ENCODE measurements around the gene ADARB2. TPM values are rescaled to one million over a fixed set of nuclear protein-coding genes. Genes with fewer than 3 reads are reported as not detected.
A peak's percentile ranks its signal among the peaks of the same experiment; 100 is the strongest.

Gene ADARB2
- total and polyA plus RNA-seq, 8 donors = 0.34 to 24.7 (median 3.2) TPM

GRCh38 chr10:1382711-1383110 is 354.6 kb downstream of the ADARB2 start:
- intact Hi-C loops (cut with DNase I) = no loop called here
- H3K27ac ChIP-seq = no peak overlapping the region
- TF ChIP-seq CTCF (IDR thresholded peaks at IDR 0.05) = no peak
- WGBS, 2 donors = 58 to 69% methylated on average over 13 of the region's 13 CpGs
- H3K27me3 ChIP-seq = peaks cover 0 to 6% (median 1%) of the 10 kb centered on the region in 4 donors
- no peak for ATAC-seq
- no peaks in the 10 kb centered on the region for H3K36me3 ChIP-seq
- FAIRE-seq = no peak
- H3K4me1 ChIP-seq = no peaks in the 10 kb centered on the region
- no peak overlapping the region for H3K4me3 ChIP-seq
- H3K9me3 ChIP-seq = no peaks in the 10 kb centered on the region
- peak in 1 of 6 donors; percentile 2 for DNase-seq

- Histone ChIP-seq H3K36me3 (no peaks in the 10 kb centered on the region), H3K27me3 (peaks cover 0 to 6% (median 1%) of the 10 kb centered on the region in 4 donors), H3K27ac (no peak overlapping the region), H3K9me3 (no peaks in the 10 kb centered on the region), H3K4me3 (no peak overlapping the region), H3K4me1 (no peaks in the 10 kb centered on the region)
- no peak for TF ChIP-seq CTCF (IDR thresholded peaks at IDR 0.05)
- intact Hi-C loops (cut with DNase I) = no loop called here
- DNase-seq (no peak), FAIRE-seq (no peak), ATAC-seq (no peak)
- 44 to 57% methylated on average over 5 of the region's 5 CpGs for WGBS, 2 donors
These were observed 356.0 kb downstream of the ADARB2 start for GRCh38 chr10:1381339-1381738.

GRCh38 chr10:1380088-1380671 is 357.1 kb downstream of the ADARB2 start:
- H3K27ac ChIP-seq = no peak overlapping the region
- H3K9me3 ChIP-seq = no peaks in the 10 kb centered on the region
- no peaks in the 10 kb centered on the region for H3K4me1 ChIP-seq
- ATAC-seq = no peak
- no peaks in the 10 kb centered on the region for H3K36me3 ChIP-seq
- intact Hi-C loops (cut with DNase I) = no loop called here
- peaks cover 0 to 6% (median 0%) of the 10 kb centered on the region in 4 donors for H3K27me3 ChIP-seq
- 48 to 53% methylated on average over 16 of the region's 16 CpGs for WGBS, 2 donors
- DNase-seq = peak in 1 of 6 donors; percentile 2
- TF ChIP-seq CTCF (IDR thresholded peaks at IDR 0.05) = no peak
- H3K4me3 ChIP-seq = no peak overlapping the region
- no peak for FAIRE-seq

GRCh38 chr10:1379601-1380000 is 357.7 kb downstream of the ADARB2 start:
- FAIRE-seq (no peak), DNase-seq (peak in 1 of 6 donors; percentile 18), ATAC-seq (peak in 3 of 4 donors; percentile 16 to 48 (median 36))
- Histone ChIP-seq H3K27me3 (peaks cover 0 to 6% (median 0%) of the 10 kb centered on the region in 4 donors), H3K4me3 (no peak overlapping the region), H3K4me1 (no peaks in the 10 kb centered on the region), H3K9me3 (no peaks in the 10 kb centered on the region), H3K27ac (no peak overlapping the region), H3K36me3 (no peaks in the 10 kb centered on the region)
- WGBS, 2 donors = 18 to 22% methylated on average over 9 of the region's 9 CpGs
- intact Hi-C loops (cut with DNase I) = no loop called here
- no peak for TF ChIP-seq CTCF (IDR thresholded peaks at IDR 0.05)

GRCh38 chr10:1378473-1378872 is 358.9 kb downstream of the ADARB2 start:
- DNase-seq = no peak
- intact Hi-C loops (cut with DNase I) = no loop called here

More at GRCh38 chr10:1378473-1378872, 358.9 kb downstream of the ADARB2 start:
- H3K27me3 ChIP-seq = peaks cover 0 to 5% (median 0%) of the 10 kb centered on the region in 4 donors
- ATAC-seq (no peak), FAIRE-seq (no peak)
- WGBS, 2 donors = 67% methylated on average over 2 of the region's 2 CpGs
- H3K36me3 ChIP-seq = no peaks in the 10 kb centered on the region
- no peaks in the 10 kb centered on the region for H3K9me3 ChIP-seq
- no peak overlapping the region for H3K27ac ChIP-seq
- H3K4me1 ChIP-seq = no peaks in the 10 kb centered on the region
- TF ChIP-seq CTCF (IDR thresholded peaks at IDR 0.05) = no peak
- H3K4me3 ChIP-seq = no peak overlapping the region
